RKO (cell line): Measurements from ENCODE around the gene KBTBD3.

ENCODE experiments used
- DNase-seq: peaks from one replicate; pipeline ENCODE4 v3.0.0-alpha.2; 2016; ENCODE audit warnings: low spot score

KBTBD3 gene, protein sequence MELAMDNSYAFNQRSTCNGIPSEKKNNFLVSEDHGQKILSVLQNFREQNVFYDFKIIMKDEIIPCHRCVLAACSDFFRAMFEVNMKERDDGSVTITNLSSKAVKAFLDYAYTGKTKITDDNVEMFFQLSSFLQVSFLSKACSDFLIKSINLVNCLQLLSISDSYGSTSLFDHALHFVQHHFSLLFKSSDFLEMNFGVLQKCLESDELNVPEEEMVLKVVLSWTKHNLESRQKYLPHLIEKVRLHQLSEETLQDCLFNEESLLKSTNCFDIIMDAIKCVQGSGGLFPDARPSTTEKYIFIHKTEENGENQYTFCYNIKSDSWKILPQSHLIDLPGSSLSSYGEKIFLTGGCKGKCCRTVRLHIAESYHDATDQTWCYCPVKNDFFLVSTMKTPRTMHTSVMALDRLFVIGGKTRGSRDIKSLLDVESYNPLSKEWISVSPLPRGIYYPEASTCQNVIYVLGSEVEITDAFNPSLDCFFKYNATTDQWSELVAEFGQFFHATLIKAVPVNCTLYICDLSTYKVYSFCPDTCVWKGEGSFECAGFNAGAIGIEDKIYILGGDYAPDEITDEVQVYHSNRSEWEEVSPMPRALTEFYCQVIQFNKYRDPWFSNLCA

GRCh38 chr11:106076919-106077608, at the start of gene KBTBD3:
Gene KBTBD3, minus strand, starts transcription at chr11:106077347. Its CDS starts 18,250 bp downstream, at chr11:106059097.
- peak; percentile 98 for DNase-seq

DNA sequence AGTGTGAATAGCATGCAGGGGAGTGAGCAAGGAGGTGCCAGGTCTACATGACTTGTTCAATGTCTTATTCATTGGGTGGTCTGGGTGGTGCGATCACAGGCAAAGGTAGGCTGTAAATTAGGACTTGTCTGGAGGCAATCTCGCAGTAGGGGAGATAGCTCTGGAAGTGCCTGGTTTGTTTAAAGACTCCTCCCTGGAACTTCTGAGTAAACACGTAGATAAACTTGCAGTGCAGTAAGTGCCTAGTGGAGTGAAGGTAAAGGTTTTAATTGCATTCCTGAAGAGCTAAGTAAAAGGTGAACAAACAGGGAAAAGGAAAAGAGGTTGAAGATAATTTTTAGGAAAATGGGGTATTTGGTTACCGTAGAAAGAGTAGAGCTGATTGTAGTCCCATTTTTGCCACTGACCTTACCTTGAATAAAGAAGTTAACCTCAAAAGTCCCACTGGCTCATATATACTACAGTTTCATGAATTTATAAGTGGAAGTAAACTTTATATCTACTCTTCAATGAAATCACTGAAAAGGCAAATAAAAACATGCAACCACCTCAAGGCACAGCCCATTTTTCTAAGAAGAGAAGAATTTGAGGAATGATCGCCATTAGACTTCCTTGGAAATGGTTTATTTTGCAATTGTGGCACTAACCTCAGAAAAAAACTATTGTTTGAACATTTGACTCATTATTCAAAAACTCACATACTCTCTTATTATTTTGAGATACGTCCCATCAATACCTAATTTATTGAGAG, 44.6 kb upstream of the KBTBD3 start:
- no peak for DNase-seq

DNA sequence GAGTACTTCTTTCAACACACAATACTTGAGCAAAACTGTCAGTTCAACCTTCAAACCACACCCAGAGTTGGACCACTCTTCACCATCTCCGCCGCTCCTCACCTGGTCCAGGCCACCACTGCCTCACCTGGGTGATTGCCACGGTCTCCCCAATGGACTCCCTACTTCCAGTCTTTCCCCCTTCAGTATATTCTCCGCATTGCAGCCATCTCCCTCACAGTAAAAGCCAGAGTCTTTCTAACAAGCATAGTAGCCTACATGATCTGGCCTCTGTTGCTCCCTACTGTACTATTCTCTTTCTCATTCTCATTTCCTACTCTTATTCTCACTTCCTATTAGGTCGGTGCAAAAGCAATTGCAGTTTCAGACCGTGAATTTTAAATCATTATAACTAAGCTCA, 28.8 kb upstream of the KBTBD3 start:
- DNase-seq: no peak

GRCh38 chr11:106101819-106102218, 24.7 kb upstream of the KBTBD3 start:
- DNase-seq: peak; percentile 63

GRCh38 chr11:106101370-106101769, 24.2 kb upstream of the KBTBD3 start:
- DNase-seq: no peak

DNA sequence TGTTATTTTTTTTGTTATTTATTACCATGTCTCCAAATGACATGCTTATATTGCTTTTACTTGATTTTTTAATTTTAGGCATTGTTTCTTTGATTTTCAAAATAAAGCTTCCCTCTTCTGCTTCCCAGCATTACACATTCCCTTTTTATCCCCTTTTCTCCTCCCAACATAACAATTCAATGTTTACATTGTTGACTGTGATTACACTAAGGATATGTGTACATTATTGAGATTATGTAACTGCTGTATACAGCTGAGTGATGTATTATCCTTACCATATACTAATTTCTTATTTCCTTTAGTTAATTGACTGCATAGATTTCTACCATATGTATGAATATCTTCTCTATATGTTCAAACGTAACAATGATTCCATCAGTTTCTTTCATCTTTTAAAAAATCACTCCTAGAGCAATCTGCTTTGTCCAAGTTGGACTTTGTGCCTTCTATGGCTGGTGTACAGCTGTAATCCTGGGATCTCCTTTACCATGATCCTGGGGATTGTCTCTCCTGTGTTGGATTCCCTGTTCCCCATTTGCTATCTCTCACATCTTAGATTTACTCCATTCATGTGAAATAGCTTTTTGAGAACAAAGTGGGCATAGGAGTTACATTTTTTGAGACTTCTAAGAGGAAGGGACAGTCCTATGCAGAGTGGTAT, 21.9 kb upstream of the KBTBD3 start:
- DNase-seq: no peak

DNA sequence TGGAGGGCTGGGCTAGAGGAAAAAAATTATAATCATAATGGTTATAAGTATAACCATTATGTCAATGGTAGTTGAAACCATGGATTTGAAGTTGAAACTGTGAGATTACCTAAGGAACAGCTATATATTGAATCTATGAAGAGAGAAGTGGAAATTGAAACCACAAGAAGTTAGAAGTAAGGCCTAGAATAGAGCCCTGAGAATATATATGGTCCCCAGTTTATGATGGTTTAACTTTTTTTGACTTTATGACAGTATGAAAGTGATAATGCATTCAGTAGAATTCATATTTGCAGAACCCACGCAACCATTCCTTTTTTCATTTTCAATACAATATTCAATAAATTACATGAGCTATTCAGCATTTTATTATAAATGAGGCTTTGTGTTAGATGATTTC, 15.3 kb upstream of the KBTBD3 start:
- DNase-seq: no peak

- peak; percentile 68 for DNase-seq
These were observed 14.5 kb upstream of the KBTBD3 start for GRCh38 chr11:106091480-106092123.

GRCh38 chr11:106088896-106089295, 11.7 kb upstream of the KBTBD3 start:
- no peak for DNase-seq

GRCh38 chr11:106087815-106088435, 10.8 kb upstream of the KBTBD3 start:
- DNase-seq: peak; percentile 67

GRCh38 chr11:106086850-106087249, 9.7 kb upstream of the KBTBD3 start:
- no peak for DNase-seq

GRCh38 chr11:106086135-106086534, 9.0 kb upstream of the KBTBD3 start:
- DNase-seq: no peak

GRCh38 chr11:106082096-106082495, 4.9 kb upstream of the KBTBD3 start:
- no peak for DNase-seq

GRCh38 chr11:106077609-106078455, 685 bp upstream of the KBTBD3 start, which contains the start of gene AASDHPPT:
Gene AASDHPPT, plus strand, starts transcription at chr11:106077662. Its CDS starts 49 bp downstream, at chr11:106077711.
- peak; percentile 67 for DNase-seq

- peak; percentile 14 for DNase-seq
These were observed 802 bp downstream of the KBTBD3 start for GRCh38 chr11:106076171-106076918.

DNA sequence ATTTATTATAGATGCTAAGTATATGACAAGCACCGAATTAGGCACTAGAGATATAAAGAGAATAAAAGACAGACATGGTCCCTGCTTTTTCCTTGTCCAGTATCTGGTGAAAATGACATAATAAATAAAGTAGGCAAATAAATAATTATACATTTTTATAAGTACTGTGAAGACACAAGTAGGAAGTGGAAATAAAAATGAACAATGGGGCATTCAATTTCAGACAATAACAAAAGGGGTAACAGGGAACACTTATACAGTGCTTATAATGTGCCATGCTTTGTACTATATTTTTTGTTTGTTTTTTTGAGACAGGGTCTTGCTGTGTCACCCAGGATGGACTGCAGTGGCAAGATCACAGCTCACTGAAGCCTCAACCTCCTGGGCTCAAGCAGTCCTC, 4.3 kb downstream of the KBTBD3 start:
- DNase-seq: no peak

DNA sequence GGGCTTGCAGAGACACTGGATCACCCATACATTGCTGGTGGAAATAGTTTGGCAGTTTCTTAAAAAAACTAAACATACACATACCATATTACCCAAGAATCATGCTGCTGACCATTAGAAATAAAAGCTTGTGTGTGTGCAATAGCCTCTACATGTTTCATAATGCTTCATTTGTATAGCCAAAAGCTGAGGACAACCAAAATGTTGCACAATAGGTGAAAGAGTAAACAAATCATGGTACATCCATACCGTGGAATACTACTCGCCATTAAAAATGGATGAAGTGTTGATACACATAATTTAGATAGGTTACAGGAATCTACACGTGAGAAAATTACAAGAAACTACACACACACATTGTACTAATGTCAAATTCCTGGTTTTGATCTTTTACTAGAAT, 6.5 kb downstream of the KBTBD3 start:
- no peak for DNase-seq

- no peak for DNase-seq
These were observed 14.1 kb downstream of the KBTBD3 start for GRCh38 chr11:106063009-106063408.
